ENCODE measurements around the gene FILIP1L.
"Not testable (repeated sequence)": the region's sequence is repeated elsewhere in the genome, so short reads cannot be mapped to it uniquely, and the experiment has no call there.

Gene FILIP1L

GRCh38 chr3:100057716-100058575, 56.4 kb downstream of the FILIP1L start:
- DNase-seq (ENCODE audit: extremely low read depth, insufficient read length): no peak
- TF ChIP-seq CTCF (IDR thresholded peaks at IDR 0.05; ENCODE audit: insufficient read depth, low read length, poor library complexity, severe bottlenecking): no peak
- H3K4me3 ChIP-seq (replicated peaks; ENCODE audit: low read depth, low read length): no peak overlapping the region

GRCh38 chr3:100053951-100054620, 60.2 kb downstream of the FILIP1L start:
- DNase-seq (ENCODE audit: extremely low read depth, insufficient read length): no peak
- H3K36me3 ChIP-seq (ENCODE audit: control insufficient read depth, insufficient read depth, low read length): no peaks in the 10 kb centered on the region
- TF ChIP-seq CTCF (IDR thresholded peaks at IDR 0.05; ENCODE audit: insufficient read depth, low read length, poor library complexity, severe bottlenecking): no peak
- no peak overlapping the region for H3K4me3 ChIP-seq (replicated peaks; ENCODE audit: low read depth, low read length)
- no peaks in the 10 kb centered on the region for H3K27me3 ChIP-seq (replicated peaks; ENCODE audit: control insufficient read depth, insufficient read depth, low read length)

More at GRCh38 chr3:100057716-100058575, 56.4 kb downstream of the FILIP1L start:
- Histone ChIP-seq H3K36me3 (ENCODE audit: control insufficient read depth, insufficient read depth, low read length) (no peaks in the 10 kb centered on the region), H3K27me3 (replicated peaks; ENCODE audit: control insufficient read depth, insufficient read depth, low read length) (no peaks in the 10 kb centered on the region)

GRCh38 chr3:100051513-100051912, 62.8 kb downstream of the FILIP1L start:
- not testable (repeated sequence) for H3K36me3 ChIP-seq (ENCODE audit: control insufficient read depth, insufficient read depth, low read length); H3K4me3 ChIP-seq (replicated peaks; ENCODE audit: low read depth, low read length); DNase-seq (ENCODE audit: extremely low read depth, insufficient read length); H3K27me3 ChIP-seq (replicated peaks; ENCODE audit: control insufficient read depth, insufficient read depth, low read length)

GRCh38 chr3:100048248-100048647, 66.1 kb downstream of the FILIP1L start:
- Histone ChIP-seq H3K27me3 (replicated peaks; ENCODE audit: control insufficient read depth, insufficient read depth, low read length) (no peaks in the 10 kb centered on the region), H3K36me3 (ENCODE audit: control insufficient read depth, insufficient read depth, low read length) (no peaks in the 10 kb centered on the region), H3K4me3 (replicated peaks; ENCODE audit: low read depth, low read length) (peak overlapping the region; percentile 19; the same call in 1 of the 2 replicates)
- TF ChIP-seq CTCF (IDR thresholded peaks at IDR 0.05; ENCODE audit: insufficient read depth, low read length, poor library complexity, severe bottlenecking): no peak
- DNase-seq (ENCODE audit: extremely low read depth, insufficient read length): no peak

- H3K27me3 ChIP-seq (replicated peaks; ENCODE audit: control insufficient read depth, insufficient read depth, low read length): no peaks in the 10 kb centered on the region
- TF ChIP-seq CTCF (IDR thresholded peaks at IDR 0.05; ENCODE audit: insufficient read depth, low read length, poor library complexity, severe bottlenecking): no peak
- H3K36me3 ChIP-seq (ENCODE audit: control insufficient read depth, insufficient read depth, low read length): no peaks in the 10 kb centered on the region
- DNase-seq (ENCODE audit: extremely low read depth, insufficient read length): peak; percentile 65
- H3K4me3 ChIP-seq (replicated peaks; ENCODE audit: low read depth, low read length): peak overlapping the region; percentile 19; the same call in 1 of the 2 replicates
Observed at GRCh38 chr3:100047455-100048141, 66.7 kb downstream of the FILIP1L start.

GRCh38 chr3:100046986-100047385, 67.3 kb downstream of the FILIP1L start:
- Histone ChIP-seq H3K4me3 (replicated peaks; ENCODE audit: low read depth, low read length) (no peak overlapping the region), H3K27me3 (replicated peaks; ENCODE audit: control insufficient read depth, insufficient read depth, low read length) (no peaks in the 10 kb centered on the region), H3K36me3 (ENCODE audit: control insufficient read depth, insufficient read depth, low read length) (no peaks in the 10 kb centered on the region)
- peak; percentile 40 for DNase-seq (ENCODE audit: extremely low read depth, insufficient read length)
- TF ChIP-seq CTCF (IDR thresholded peaks at IDR 0.05; ENCODE audit: insufficient read depth, low read length, poor library complexity, severe bottlenecking): no peak

All from GM06990 (cell line).